Upper lobe of right lung (tissue), 1 donor: ENCODE data around the gene MAP4K3. TPM values are rescaled to one million over a fixed set of nuclear protein-coding genes. Genes with fewer than 3 reads are reported as not detected.

Experiments used
- ATAC-seq: fragments of 200-7000 bp; cut with Tn5 transposase; one replicate; pipeline ENCODE4 v1.9.1; 2020; ENCODE audit warnings: mild to moderate bottlenecking, moderate library complexity
- DNase-seq: peaks from one replicate; pipeline ENCODE4 v3.0.0-alpha.2; 2020
- H3K27ac ChIP-seq: fragments of 200-600 bp; one replicate; pipeline ENCODE4 v1.8.0; 2022
- H3K27me3 ChIP-seq: fragments of 200-600 bp; one replicate; pipeline ENCODE4 v1.8.0; 2022; ENCODE audit warnings: mild to moderate bottlenecking
- H3K36me3 ChIP-seq: fragments of 200-600 bp; one replicate; pipeline ENCODE4 v1.8.0; 2022
- H3K4me1 ChIP-seq: fragments of 200-600 bp; one replicate; pipeline ENCODE4 v1.8.0; 2022
- H3K4me3 ChIP-seq: fragments of 200-600 bp; one replicate; pipeline ENCODE4 v1.8.0; 2022; ENCODE audit warnings: mild to moderate bottlenecking
- H3K9me3 ChIP-seq: fragments of 200-600 bp; one replicate; pipeline ENCODE4 v1.8.0; 2022
- CTCF ChIP-seq: fragments of 200-600 bp; IDR thresholded peaks from one replicate; pipeline ENCODE4 v1.8.0; 2022; ENCODE audit warnings: antibody characterized with exemption
- intact Hi-C: fragments of 100-400 bp; cut with DNase I; formaldehyde crosslinking; loops from one replicate; pipeline ENCODE4 v1.11.0; 2022
- total RNA-seq: library from RNA; stranded (reverse); fragmentation: NEBNext Ultra II Directional; extraction: Animal tissue kit (Norgen Biotek cat#: 25700); gene quantifications from one replicate; pipeline ENCODE4 v1.2.1, GENCODE V29; 2021
- donor health status: DM: no; HTN: yes; CAD: no; lungs with severe emphysema.

The MAP4K3 gene
- total RNA-seq, 1 donor from 2014 or later, result 55.5 TPM

DNA sequence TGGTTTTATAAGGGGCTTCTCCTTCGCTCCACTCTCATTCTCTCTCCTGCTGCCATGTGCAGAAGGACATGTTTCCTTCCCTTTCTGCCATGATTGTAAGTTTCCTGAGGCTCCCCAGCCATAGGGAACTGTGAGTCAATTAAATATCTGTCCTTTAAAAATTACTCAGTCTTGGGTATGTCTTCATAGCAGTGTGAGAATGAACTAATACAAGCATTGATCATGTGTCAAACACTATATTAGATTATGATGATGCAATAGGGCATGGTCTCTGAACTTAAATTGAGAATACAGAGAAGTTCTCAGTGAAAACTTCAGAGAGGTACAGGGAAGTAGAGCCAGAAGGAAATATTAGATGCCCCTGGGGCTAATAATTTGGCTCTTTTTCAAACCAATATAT is 5.9 kb upstream of the MAP4K3 start:
- TF ChIP-seq CTCF, result no peak
- no peaks in the 10 kb centered on the region for H3K27me3 ChIP-seq
- intact Hi-C loops, result no loop called here

DNA sequence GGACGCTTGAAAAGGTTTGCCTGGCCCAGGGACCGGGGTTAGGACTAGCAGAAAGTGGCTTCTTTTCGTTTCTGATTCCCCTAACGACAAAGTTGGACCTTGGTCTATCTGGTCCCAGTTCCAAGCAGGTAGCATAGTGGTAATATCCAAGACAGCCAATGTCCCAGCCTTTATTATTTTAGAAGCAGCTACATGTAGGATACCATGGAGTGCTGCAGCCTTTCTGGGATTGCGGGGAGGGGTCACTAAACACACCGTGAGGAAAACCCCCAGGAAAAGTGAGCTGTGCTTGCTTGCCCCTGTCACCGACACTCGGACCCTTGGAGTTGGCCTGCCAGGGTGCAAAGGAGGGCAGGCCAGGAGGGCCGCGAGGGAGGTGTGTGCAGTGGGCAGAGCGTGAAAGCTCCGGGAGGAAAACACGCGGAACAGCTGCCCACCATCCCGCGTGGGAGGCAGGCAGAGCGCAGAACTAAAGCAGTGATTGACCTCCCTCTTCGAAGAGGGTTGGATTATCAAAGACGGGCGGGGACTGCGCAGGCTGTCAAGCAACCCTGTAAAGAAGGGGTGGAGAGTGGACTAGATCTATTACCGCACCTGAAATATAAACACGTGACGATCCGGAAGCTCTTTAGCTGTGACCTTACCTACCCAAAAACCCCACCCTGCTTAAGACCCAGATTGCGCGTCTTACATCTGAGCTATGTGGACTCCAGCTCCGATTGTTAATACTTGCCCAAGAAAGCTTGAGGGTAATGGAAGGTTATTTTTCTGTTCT is 624 bp upstream of the MAP4K3 start:
- no peak for TF ChIP-seq CTCF
- DNase-seq (peak; percentile 85), ATAC-seq (peak; percentile 70)
- no peaks in the 10 kb centered on the region for H3K27me3 ChIP-seq
- H3K4me1 ChIP-seq, result peaks cover 45% of the 10 kb centered on the region
- peak overlapping the region; percentile 91 for H3K27ac ChIP-seq
- intact Hi-C loops, result no loop called here
- H3K4me3 ChIP-seq, result peak overlapping the region; percentile 93
- no peaks in the 10 kb centered on the region for H3K9me3 ChIP-seq
- no peaks in the 10 kb centered on the region for H3K36me3 ChIP-seq

More for the DNA sequence above, 5.9 kb upstream of the MAP4K3 start:
- Histone ChIP-seq H3K4me3 (no peak overlapping the region), H3K4me1 (peaks cover 24% of the 10 kb centered on the region), H3K27ac (no peak overlapping the region), H3K36me3 (no peaks in the 10 kb centered on the region), H3K9me3 (no peaks in the 10 kb centered on the region)
- DNase-seq (no peak), ATAC-seq (no peak)

- ATAC-seq, result no peak
- peak overlapping the region; percentile 93 for H3K4me3 ChIP-seq
- DNase-seq, result no peak
- H3K27ac ChIP-seq, result peak overlapping the region; percentile 91
- H3K4me1 ChIP-seq, result peaks cover 57% of the 10 kb centered on the region
- H3K9me3 ChIP-seq, result no peaks in the 10 kb centered on the region
- H3K36me3 ChIP-seq, result no peaks in the 10 kb centered on the region
- no peak for TF ChIP-seq CTCF
- intact Hi-C loops, result no loop called here
- no peaks in the 10 kb centered on the region for H3K27me3 ChIP-seq
Observed at GRCh38 chr2:39435741-39436591, 1.1 kb downstream of the MAP4K3 start.

DNA sequence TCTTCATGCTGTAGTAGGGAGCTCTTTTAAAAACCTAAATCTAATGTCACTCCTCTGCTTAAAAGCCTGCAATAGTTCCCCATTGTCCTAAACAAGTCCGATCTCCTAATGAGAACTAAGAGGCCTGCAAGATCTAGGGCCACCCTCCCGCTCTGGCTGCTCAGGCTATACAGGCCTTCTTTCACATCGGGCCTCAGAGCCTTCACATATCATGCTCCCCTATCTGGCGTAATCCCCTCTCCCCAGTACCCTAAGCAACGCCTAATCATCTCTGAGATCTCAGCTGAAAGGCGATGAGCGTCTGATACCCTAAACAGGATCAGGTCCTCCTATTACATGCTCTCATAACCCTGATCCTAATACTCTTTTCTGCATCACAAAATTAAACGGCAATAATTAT is 1.9 kb downstream of the MAP4K3 start:
- H3K36me3 ChIP-seq, result no peaks in the 10 kb centered on the region
- peak overlapping the region; percentile 91 for H3K27ac ChIP-seq
- H3K9me3 ChIP-seq, result no peaks in the 10 kb centered on the region
- peak overlapping the region; percentile 93 for H3K4me3 ChIP-seq
- DNase-seq (no peak), ATAC-seq (no peak)
- intact Hi-C loops, result no loop called here
- H3K27me3 ChIP-seq, result no peaks in the 10 kb centered on the region
- no peak for TF ChIP-seq CTCF
- peaks cover 61% of the 10 kb centered on the region for H3K4me1 ChIP-seq

DNA sequence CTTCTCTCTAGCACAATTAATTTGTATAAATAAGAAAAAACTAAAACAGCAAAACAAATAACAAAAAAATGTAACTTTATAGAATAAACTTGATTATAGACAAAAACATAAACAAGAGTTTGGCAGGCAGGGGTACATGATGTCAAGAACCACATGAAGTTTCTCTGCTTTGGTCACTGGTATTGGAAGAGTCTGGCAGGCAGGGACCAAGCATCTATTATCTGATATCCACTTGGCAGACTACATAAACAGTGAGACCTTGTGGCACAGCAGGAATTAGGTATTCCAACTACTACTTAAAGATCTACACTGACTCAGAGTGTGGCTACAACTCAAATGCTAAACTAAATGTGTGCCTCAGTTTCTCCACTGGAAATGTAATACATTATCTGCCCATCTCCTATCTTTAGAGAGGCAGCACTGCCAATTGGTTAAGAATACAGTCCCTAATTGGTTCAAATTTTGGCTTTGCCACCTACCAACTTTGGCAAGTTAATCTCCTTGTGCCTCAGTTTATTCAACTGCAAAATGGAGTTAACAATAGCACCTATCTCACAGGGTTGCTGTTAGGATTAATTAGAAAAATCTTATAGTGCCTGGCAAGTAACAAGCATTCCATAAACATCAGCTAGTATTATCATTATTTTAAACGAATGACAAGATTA is 2.7 kb downstream of the MAP4K3 start:
- intact Hi-C loops, result no loop called here
- H3K27ac ChIP-seq, result no peak overlapping the region
- no peak for ATAC-seq
- H3K9me3 ChIP-seq, result no peaks in the 10 kb centered on the region
- no peaks in the 10 kb centered on the region for H3K36me3 ChIP-seq
- H3K27me3 ChIP-seq, result no peaks in the 10 kb centered on the region
- peaks cover 56% of the 10 kb centered on the region for H3K4me1 ChIP-seq
- DNase-seq, result no peak
- TF ChIP-seq CTCF, result no peak
- H3K4me3 ChIP-seq, result peak overlapping the region; percentile 93
